Endothelial cell of umbilical vein (primary cell): ENCODE data around the gene MRPL24. TPM values are rescaled to one million over a fixed set of nuclear protein-coding genes. Genes with fewer than 3 reads are reported as not detected.

ENCODE experiments used
- BruUV-seq: library from RNA; stranded (reverse); fragments of 400-500 nt; replicated peaks from 2 replicates; lab custom pipeline; 2021; lab: Mats Ljungman, UMichigan
- CTCF ChIA-PET: fragments of 300-600, 350-600 bp; sonication (Branson Sonifier 250); formaldehyde crosslinking; loops from one replicate; lab custom pipeline; 2021; ENCODE audit warnings: antibody characterized with exemption, inconsistent platforms; lab: Charles Lee
- POLR2A ChIA-PET: fragments of 300-600, 350-600 bp; sonication (Branson Sonifier 250); formaldehyde crosslinking; loops from one replicate; lab custom pipeline; 2021; ENCODE audit warnings: antibody characterized with exemption, inconsistent platforms; lab: Charles Lee
- DNase-seq: peaks from one replicate; pipeline ENCODE4 v3.0.0-alpha.2; 2011; ENCODE audit warnings: low read depth, low spot score
- FAIRE-seq: peaks from 2 replicates; lab custom pipeline; 2011; peaks lifted over from hg19 to GRCh38; lab: Jason Lieb, UNC
- H2AFZ ChIP-seq: 2 replicates; pipeline ENCODE4 v1.6.0; 2012; ENCODE audit warnings: low read depth, low read length, control low read depth, inconsistent platforms
- H3K27ac ChIP-seq: 2 replicates; pipeline ENCODE4 v1.5.1; 2011; ENCODE audit warnings: low read depth, mild to moderate bottlenecking, control low read depth, low read length, moderate library complexity; ENCODE audit not compliant: insufficient read depth
- H3K27me3 ChIP-seq, 2 experiments: 2 replicates each; pipeline versions ENCODE4 v1.6.0 to v1.6.1; 2011; ENCODE audit warnings: low read length in 2 of 2, mixed read lengths in 1 of 2; ENCODE audit not compliant: control insufficient read depth in 2 of 2, insufficient read depth in 2 of 2
- H3K36me3 ChIP-seq, 2 experiments: 2 replicates in 1 of 2; 3 replicates in 1 of 2; pipeline ENCODE4 v1.5.1; 2011; ENCODE audit warnings: low read length in 2 of 2, mild to moderate bottlenecking in 1 of 2, moderate library complexity in 1 of 2; ENCODE audit not compliant: control insufficient read depth in 2 of 2, insufficient read depth in 2 of 2; ENCODE audit errors: extremely low read depth in 1 of 2
- H3K4me1 ChIP-seq: 3 replicates; pipeline ENCODE4 v1.5.1; 2011; ENCODE audit warnings: mild to moderate bottlenecking, low read length; ENCODE audit not compliant: control insufficient read depth, insufficient read depth; ENCODE audit errors: extremely low read depth
- H3K4me2 ChIP-seq: 2 replicates; pipeline ENCODE4 v1.6.1; 2011; ENCODE audit warnings: low read length, control low read depth, mixed read lengths; ENCODE audit not compliant: insufficient read depth
- H3K4me3 ChIP-seq, 3 experiments: fragments of 200-600 bp in 1 of 3; sonication (generic), shearing (Covaris generic) in 1 of 3; replicated peaks in 1 of 3; 2 replicates each; pipeline ENCODE4 v1.5.1; 2011 to 2016; ENCODE audit warnings: control low read depth in 3 of 3, low read length in 3 of 3, mild to moderate bottlenecking in 2 of 3, inconsistent platforms in 1 of 3, low read depth in 1 of 3, moderate library complexity in 1 of 3; ENCODE audit not compliant: insufficient read depth in 1 of 3
- H3K79me2 ChIP-seq: 2 replicates; pipeline ENCODE4 v1.6.0; 2012; ENCODE audit warnings: low read length, inconsistent platforms; ENCODE audit not compliant: control insufficient read depth, insufficient read depth
- H3K9ac ChIP-seq: replicated peaks from 2 replicates; pipeline ENCODE3; 2011; ENCODE audit warnings: low read length, control low read depth; ENCODE audit not compliant: insufficient read depth; ENCODE audit errors: extremely low read depth
- H3K9me1 ChIP-seq: replicated peaks from 3 replicates; pipeline ENCODE4 v1.6.0; 2011; ENCODE audit warnings: mild to moderate bottlenecking, low read length; ENCODE audit not compliant: control insufficient read depth, insufficient read depth; ENCODE audit errors: extremely low read depth
- H3K9me3 ChIP-seq: replicated peaks from 2 replicates; pipeline ENCODE4 v1.5.1; 2012; ENCODE audit warnings: low read length, inconsistent platforms; ENCODE audit not compliant: control insufficient read depth, insufficient read depth
- H4K20me1 ChIP-seq: replicated peaks from 2 replicates; pipeline ENCODE3; 2011; ENCODE audit warnings: mild to moderate bottlenecking, low read length; ENCODE audit not compliant: control insufficient read depth, insufficient read depth; ENCODE audit errors: extremely low read depth
- EZH2 ChIP-seq: IDR thresholded peaks from 2 replicates; pipeline ENCODE4 v1.6.1; 2012; ENCODE audit warnings: borderline replicate concordance, low read depth, mild to moderate bottlenecking, moderate library complexity, low read length, inconsistent platforms; ENCODE audit not compliant: severe bottlenecking
- FOS ChIP-seq: IDR thresholded peaks from 2 replicates; pipeline ENCODE4 v1.6.1; 2011; ENCODE audit warnings: mild to moderate bottlenecking, low read length, moderate library complexity, borderline replicate concordance; ENCODE audit not compliant: insufficient read depth
- GATA2 ChIP-seq: IDR thresholded peaks from 2 replicates; pipeline ENCODE4 v1.7.0; 2011; ENCODE audit warnings: low read depth, mild to moderate bottlenecking, moderate library complexity, mixed read lengths, low read length; ENCODE audit not compliant: insufficient read length, insufficient read depth
- JUN ChIP-seq: IDR thresholded peaks from 2 replicates; pipeline ENCODE4 v1.6.1; 2011; ENCODE audit warnings: borderline replicate concordance, low read depth; ENCODE audit not compliant: insufficient read length, insufficient read depth
- MAX ChIP-seq: IDR thresholded peaks from 2 replicates; pipeline ENCODE4 v1.6.1; 2011; ENCODE audit not compliant: insufficient read depth, insufficient read length
- MYC ChIP-seq: IDR thresholded peaks from one replicate; pipeline ENCODE4 v1.6.1; 2011; ENCODE audit warnings: mild to moderate bottlenecking, low read depth, low read length
- POLR2A ChIP-seq: IDR thresholded peaks from 2 replicates; pipeline ENCODE4 v1.6.1; 2012; ENCODE audit warnings: low read depth, mild to moderate bottlenecking, control low read depth, low read length
- POLR2AphosphoS5 ChIP-seq: IDR thresholded peaks from 2 replicates; pipeline ENCODE4 v1.6.1; 2012; ENCODE audit warnings: low read depth, mild to moderate bottlenecking, control low read depth, low read length, moderate library complexity; ENCODE audit not compliant: insufficient read depth
- dilution Hi-C: fragments of 300-500 bp; cut with MboI; formaldehyde crosslinking; loops from one replicate; pipeline ENCODE4 v1.15.0; 2019; ENCODE audit warnings: low sequenced_read_pairs; ENCODE audit not compliant: extremely low pct_ligation_motif_present
- intact Hi-C: fragments of 100-400 bp; cut with micrococcal nuclease; formaldehyde crosslinking; loops from one replicate; pipeline ENCODE4 v1.10.0; 2022
- polyA plus RNA-seq, 4 experiments: library from polyadenylated mRNA; depleted of rRNA in 3 of 4; stranded (reverse) in 3 of 4; unstranded in 1 of 4; fragments of >200 nt; gene quantifications; 2 replicates each; pipeline versions ENCODE4 v1.2.1 to v1.2.3, GENCODE V29; 2011 to 2012; ENCODE audit warnings: missing spikeins in 1 of 4
- total RNA-seq: library from RNA; stranded (reverse); gene quantifications from 2 replicates; pipeline ENCODE4 v1.2.3, GENCODE V29; 2021
- TF ChIP-seq, protein P1 (sequence below), 2 donors: IDR thresholded peaks; 1 replicate in 1 of 2; 2 replicates in 1 of 2; pipeline ENCODE4 v1.5.1; 2011; ENCODE audit warnings: low read length in 2 of 2, mild to moderate bottlenecking in 2 of 2, moderate library complexity in 2 of 2, control low read depth in 1 of 2, inconsistent platforms in 1 of 2, low read depth in 1 of 2; ENCODE audit not compliant: insufficient read depth in 1 of 2; ENCODE audit errors: extremely low read depth in 1 of 2

MRPL24 gene
- total and polyA plus RNA-seq, 2 donors (not counting 3 experiments of a cell fraction or from before 2014, with no cell fraction given), result 47.9 to 77.7 TPM

DNA sequence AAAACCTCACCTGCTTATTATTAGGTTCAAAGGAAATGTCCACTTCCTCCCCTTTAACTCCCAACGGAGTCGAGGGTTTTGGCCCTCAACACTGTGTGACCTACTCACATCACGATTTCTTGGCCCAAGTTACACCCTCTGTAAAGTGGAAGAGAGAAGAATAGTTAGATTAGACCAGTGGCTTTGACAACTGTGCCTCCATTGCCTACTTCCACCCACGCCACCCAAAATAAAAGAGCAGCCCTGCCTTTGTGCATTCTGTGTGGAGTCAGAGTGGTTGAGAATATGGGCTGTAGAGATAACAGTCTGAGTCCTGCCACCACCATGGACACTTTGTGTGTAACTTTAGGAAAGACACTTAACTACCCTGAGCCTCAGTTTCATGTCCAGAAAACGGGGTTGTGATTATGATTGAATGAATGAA, 14.7 kb upstream of the MRPL24 start:
- TF ChIP-seq, protein P1, sequence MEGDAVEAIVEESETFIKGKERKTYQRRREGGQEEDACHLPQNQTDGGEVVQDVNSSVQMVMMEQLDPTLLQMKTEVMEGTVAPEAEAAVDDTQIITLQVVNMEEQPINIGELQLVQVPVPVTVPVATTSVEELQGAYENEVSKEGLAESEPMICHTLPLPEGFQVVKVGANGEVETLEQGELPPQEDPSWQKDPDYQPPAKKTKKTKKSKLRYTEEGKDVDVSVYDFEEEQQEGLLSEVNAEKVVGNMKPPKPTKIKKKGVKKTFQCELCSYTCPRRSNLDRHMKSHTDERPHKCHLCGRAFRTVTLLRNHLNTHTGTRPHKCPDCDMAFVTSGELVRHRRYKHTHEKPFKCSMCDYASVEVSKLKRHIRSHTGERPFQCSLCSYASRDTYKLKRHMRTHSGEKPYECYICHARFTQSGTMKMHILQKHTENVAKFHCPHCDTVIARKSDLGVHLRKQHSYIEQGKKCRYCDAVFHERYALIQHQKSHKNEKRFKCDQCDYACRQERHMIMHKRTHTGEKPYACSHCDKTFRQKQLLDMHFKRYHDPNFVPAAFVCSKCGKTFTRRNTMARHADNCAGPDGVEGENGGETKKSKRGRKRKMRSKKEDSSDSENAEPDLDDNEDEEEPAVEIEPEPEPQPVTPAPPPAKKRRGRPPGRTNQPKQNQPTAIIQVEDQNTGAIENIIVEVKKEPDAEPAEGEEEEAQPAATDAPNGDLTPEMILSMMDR (IDR thresholded peaks at IDR 0.05; ENCODE audit: extremely low read depth in 1 of 2, insufficient read depth in 1 of 2, low read depth in 1 of 2, low read length in 2 of 2), result no peak
- no peak for TF ChIP-seq POLR2AphosphoS5
- no peak for TF ChIP-seq MAX
- no peak for TF ChIP-seq FOS
- TF ChIP-seq JUN, result no peak
- no peak for TF ChIP-seq MYC
- no peak for TF ChIP-seq GATA2
- TF ChIP-seq EZH2, result no peak
- TF ChIP-seq POLR2A, result no peak
- CTCF ChIA-PET, result interaction anchor here (0.7 to 1.1 kb wide), 2 partner anchors 29 to 30 kb away, joined by 3 to 6 read pairs; no protein-coding TSS in a partner anchor
- H3K36me3 ChIP-seq, result no peaks in the 10 kb centered on the region
- peaks cover 16% of the 10 kb centered on the region for H3K79me2 ChIP-seq
- FAIRE-seq, result no peak
- no peak for DNase-seq
- peaks cover 10% of the 10 kb centered on the region for H3K4me1 ChIP-seq
- dilution Hi-C loops (no loop called here), intact Hi-C loops (no loop called here)
- H2AFZ ChIP-seq, result no peak overlapping the region
- H4K20me1 ChIP-seq, result no peaks in the 10 kb centered on the region
- no TSS peak for BruUV-seq
- H3K4me3 ChIP-seq, result no peak overlapping the region
- no peaks in the 10 kb centered on the region for H3K9me1 ChIP-seq
- POLR2A ChIA-PET, result no interaction called here
- no peaks in the 10 kb centered on the region for H3K9me3 ChIP-seq
- no peaks in the 10 kb centered on the region for H3K27me3 ChIP-seq
- H3K9ac ChIP-seq, result no peak overlapping the region
- no peak overlapping the region for H3K27ac ChIP-seq
- no peak overlapping the region for H3K4me2 ChIP-seq
